Dermis microvascular lymphatic vessel endothelial cell (primary cell): Measurements from ENCODE around the gene KLF9. TPM values are rescaled to one million over a fixed set of nuclear protein-coding genes. Genes with fewer than 3 reads are reported as not detected.

Experiments
- DNase-seq, 2 donors: peaks; one replicate each; pipeline versions ENCODE4 v3.0.0 to v3.0.0-alpha.2; 2010; ENCODE audit warnings: low read depth in 2 of 2
- total RNA-seq: library from RNA; depleted of rRNA; stranded (reverse); fragments of >200 nt; gene quantifications from 2 replicates; pipeline ENCODE4 v1.2.1, GENCODE V29; 2014

Gene KLF9
- total RNA-seq, 1 donor from 2014 or later = 16.7 TPM

- DNase-seq = no peak
Measured at GRCh38 chr9:70422371-70423043, 8.1 kb upstream of the KLF9 start.

DNA sequence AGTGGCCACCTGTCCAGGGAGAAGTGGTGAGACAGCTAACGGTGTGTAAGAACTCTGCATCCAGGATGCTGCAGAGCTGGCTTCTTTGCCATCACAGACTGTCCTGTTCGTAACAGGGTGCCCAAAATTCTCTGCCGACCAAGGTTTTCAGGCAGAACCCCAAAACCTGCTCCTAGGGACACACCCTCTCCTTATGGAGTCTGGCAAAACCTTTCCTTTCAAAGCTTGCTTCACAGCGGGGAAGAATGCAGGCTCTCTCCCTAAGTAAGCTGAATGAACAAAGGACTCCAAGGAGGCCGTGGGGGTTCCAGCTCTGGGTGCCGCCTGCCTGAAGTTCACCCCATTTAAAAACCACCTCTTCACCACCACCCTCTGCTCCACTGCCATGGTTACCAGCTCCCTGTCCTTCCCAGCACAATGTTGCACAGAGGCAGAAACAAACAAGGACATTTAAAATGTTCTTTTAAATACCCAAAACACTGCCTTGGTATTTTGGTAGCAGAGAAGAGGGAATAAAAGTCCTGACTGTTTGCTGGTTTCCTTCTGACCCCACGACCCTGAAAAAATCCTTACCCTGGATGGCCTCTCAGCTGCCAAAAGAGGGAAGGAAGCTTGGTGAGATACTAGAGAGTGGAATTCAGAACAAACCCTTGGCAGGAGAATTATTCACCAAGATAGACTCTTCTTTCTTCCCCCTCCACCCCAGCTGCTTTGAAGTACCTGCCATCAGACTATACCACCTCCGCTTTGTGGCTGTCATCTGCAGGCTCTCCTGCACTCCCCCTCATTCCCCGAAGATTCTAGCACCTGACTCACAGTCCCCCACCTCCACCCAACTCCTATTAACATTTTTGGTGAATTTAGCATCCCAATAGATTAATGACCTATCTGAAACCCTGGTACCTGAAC is 7.1 kb upstream of the KLF9 start:
- DNase-seq = peak in 1 of 2 donors; percentile 15

- DNase-seq = peak; percentile 84 to 90
Measured at GRCh38 chr9:70420441-70421271, 6.2 kb upstream of the KLF9 start.

DNA sequence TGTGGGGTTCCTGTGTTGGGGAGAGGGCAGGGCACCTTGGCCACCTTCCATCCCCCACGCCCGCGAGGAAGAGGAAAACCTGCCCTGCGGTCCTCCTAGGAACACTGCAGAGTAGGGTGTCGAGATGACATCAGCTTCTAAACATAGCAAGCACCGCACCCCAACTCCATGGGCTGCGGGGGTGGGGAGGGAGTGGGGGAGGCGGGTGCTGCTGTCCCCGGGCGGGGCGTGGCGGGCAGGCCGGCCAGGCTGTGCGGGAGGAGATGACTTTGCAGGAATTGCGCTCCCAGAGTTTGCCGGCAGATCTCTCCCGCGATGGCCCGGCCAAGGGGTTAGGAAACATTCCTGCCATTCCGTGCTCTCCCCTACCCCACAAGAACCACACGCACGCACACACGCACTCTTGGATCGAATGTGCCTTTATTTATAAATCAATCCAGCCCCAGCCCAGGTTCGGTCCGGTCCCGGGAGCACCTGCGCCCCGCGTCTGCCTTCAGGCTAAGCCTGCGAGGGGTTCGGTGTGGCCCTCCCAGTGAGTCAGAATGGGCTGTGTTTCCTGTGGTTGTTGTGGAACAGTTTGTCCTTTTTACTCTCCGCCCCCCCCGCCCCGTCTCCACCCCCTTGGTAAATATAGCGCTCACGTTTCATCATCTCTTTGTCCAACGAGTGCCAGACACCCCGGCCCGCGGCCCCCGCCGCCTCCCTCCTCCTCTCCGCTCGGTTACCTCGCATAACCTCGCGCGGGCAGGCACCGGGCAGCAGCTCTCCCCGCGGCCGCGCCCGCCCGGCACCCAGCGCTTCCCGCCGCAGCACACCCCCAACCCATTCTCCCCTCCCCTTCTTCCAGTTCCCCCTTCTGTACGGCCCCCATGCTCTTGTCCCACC is 5.3 kb upstream of the KLF9 start:
- DNase-seq = peak; percentile 93 to 98

GRCh38 chr9:70418822-70419555 is 4.5 kb upstream of the KLF9 start:
- DNase-seq = peak; percentile 78 to 97

DNA sequence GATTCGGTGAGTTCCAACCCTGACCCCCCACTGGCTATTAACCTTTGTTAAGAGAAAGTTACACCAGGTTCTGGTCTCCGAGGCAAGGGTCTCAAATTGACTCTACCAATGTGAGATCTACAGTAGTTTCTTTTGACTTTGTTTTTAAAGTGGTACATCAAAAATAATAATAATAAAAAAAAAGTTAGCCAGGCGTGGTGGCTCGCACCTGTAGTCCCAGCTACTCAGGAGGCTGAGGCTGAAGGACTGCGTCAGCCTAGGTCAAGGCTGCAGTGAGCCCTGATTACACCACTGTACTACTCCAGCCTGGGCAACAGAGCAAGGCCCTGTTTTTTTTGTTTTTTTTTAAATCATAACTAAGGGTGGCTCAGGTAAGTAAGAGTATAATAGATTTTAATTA is 1.0 kb upstream of the KLF9 start:
- no peak for DNase-seq

DNA sequence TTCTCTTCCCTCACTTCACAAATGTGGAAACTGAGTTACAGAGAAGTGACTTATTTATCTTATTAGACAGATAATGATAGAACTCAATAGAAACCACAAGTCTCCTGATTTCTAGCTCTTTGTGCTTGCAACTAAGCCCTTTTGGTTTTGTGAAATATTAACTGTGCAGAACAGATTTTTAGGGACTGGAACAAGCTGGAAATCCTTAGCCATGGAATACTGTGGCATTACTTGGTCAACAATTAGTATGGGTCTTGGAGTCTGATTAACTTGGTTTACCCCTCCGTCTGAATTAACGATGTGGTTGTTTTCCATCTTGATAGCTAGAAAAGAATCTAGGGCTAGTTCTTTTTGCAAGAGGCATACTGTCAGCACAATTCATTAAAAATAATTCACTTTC is 584 bp upstream of the KLF9 start:
- DNase-seq = no peak

GRCh38 chr9:70413464-70413798 is 1.0 kb downstream of the KLF9 start:
- no peak for DNase-seq

GRCh38 chr9:70412832-70413463 is 1.5 kb downstream of the KLF9 start:
- DNase-seq = peak; percentile 41 to 86

GRCh38 chr9:70411930-70412831 is 2.3 kb downstream of the KLF9 start:
- DNase-seq = peak; percentile 47 to 85

DNA sequence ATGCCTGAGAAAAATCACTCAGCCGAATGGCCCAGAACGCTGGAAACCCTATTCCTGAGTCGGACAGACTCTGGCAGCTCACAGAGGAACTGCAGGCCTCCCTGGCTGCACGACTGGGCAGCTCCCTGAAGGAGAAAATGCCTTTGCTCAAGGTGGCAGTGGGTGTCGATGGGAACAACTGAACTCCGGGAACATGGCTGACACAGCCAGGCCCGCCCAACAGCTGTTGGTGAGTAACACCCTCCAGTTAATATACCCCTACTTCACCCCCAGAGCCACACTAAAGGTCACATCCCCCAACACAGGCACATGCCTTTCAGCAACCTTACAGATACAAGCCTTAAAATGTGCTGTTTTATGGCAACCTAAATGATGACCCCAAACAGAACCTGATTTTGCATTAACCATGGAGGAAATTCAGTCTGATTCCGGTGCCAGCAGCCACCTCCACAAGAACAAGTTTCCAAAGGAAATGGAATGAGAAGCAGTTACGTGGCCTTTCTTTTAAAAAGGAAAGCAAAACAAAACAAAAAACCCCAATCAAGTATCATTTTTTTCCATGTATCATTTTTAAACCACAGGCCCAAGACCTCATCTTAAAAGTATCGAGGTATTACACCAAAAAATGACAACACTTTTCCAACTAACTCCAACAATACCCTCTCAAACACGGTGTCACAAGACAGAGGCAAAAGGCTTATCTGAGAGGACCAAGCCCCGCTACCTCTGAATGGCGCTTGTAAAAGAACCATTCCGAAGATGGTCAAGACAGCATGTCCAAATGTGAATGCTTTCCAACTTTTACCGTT is 3.1 kb downstream of the KLF9 start:
- DNase-seq = peak; percentile 65 to 82

DNA sequence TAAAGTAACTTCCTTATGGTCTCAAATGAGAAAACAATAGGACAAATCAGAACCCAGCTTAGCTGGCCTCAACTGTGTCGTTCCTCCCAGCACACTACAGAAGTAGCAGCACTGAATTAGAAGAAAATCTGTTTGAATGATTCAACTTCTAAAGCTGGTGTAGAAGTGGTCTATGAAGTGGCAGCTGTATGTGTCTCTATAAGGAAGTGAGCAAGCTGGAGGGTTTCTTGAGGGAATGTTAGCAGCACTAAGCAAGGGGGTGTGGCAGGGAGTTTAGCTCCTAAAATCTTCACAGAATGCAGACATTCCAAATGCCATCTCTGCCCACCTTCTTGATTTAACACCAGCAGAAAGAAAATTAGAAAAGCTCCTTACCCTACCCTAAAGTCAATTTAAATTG is 4.1 kb downstream of the KLF9 start:
- DNase-seq = peak in 1 of 2 donors; percentile 49

GRCh38 chr9:70409800-70410199 is 4.7 kb downstream of the KLF9 start:
- DNase-seq = no peak

GRCh38 chr9:70409280-70409679 is 5.2 kb downstream of the KLF9 start:
- DNase-seq = no peak

DNA sequence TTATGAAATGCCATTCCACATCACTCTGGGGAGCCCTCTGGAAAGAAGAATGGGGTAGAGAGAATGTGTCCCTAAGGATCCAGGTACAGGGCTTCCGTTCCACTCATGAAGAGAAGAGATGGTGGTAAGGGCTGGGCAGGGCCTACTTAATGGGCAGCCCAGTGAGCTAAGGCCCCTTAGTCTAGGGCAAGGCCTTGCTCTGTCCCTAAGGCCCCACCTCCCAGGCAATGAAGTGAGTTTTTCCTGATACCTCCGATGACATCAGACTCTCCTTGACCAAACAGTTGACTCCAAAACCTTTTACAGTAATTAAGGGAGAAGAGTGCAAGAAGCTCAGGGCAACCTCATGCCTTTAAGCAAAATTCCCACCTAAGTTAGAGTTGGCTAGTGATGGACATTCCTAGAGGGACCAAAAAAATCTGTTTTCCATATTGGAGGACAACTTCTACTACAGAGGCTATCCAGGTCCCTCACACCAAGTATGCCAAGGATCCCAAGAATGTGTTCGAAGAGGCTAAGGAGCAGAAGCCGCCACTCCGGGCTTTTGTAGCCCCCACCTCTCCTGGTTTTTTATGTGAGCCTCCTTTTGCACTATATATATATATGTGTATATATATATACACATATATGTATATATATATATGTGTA is 5.9 kb downstream of the KLF9 start:
- DNase-seq = no peak

DNA sequence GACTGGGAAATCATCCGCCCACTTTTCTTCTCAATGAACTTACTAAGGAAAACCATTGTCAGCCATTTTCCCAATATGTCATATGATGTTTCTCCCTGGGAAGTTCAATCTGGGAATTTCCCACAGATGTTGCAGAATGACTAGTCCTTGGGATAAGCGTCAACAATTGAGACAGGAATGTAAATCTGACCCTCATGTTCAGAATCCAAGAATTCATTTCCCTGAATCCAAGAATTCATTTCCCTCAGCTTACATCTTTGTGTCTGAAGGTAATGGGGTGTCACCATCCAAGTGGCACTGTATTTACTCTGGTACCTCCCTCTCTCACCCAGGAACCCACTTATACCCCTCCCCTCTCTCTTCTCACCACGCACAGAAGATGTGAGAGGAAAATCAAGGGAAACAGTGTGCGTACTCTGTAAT is 7.4 kb downstream of the KLF9 start:
- DNase-seq = peak; percentile 63 to 94

DNA sequence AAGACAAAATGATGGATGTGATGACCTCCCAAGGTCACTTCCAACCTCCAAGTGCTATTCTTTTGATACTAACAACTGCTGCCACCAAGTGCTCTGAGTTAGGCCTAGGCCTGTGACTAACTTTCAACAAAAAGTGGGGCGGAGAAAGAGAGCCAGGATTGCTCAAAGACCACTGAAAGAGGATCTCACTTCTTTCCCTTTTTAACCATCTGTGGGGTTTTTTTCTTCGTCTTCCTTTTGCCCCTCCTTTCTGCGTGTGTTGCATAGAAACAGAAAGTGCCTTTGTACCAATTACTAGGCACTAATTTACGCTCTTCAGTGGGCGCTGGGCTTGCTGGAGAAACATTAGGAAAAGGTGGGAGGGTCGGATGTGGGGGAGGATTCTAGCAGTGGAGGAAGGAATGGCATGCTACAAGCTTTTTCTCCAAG is 8.0 kb downstream of the KLF9 start:
- DNase-seq = no peak
